Raji (cell line): ENCODE data around the gene PINK1.

Experiments
- POLR2A ChIP-seq: IDR thresholded peaks from 2 replicates; pipeline ENCODE4 v1.6.1; 2011; ENCODE audit warnings: low read depth, low read length, control low read depth; ENCODE audit not compliant: insufficient read depth

Gene PINK1

DNA sequence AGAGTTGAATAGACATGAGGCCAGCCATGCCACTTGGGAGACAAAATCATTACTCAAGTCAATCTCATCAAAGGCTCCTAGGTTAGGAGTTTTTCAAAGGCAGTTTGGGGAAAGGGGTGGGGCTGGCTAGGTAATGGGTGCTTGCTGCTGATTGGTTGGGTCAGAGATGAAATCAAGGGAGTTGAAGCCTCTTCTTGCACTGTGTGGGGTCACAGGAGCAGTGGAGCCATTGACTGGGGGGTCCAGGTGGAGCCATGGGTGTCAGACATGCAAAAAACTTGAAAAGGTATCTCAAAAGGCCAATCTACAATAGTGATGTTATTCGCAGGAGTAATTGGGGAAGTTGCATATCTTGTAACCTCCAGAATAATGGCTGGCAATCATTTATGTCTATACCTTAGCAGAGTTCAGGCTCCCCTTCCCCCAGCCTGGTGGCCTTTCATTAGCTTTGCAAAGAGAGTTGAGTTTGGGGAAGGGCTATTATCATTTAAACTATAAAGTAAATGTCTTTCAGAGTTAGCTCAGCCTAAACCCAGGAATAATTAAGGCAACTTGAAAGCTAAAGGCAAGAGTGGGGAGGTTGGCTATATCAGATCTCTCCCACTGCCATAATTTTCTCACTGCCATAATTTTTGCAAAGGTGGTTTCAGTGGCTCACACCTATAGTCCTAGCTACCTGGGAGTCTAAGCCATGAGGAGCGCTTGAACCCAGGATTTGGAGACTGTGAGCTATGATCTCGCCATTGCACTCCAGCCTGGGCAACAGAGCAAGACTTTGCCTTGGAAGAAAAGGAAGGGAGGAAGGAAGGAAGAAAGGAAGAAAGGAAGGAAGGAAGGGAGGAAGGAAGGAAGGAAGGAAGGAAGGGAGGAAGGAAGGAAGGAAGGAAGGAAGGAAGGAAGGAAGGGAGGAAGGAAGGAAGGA, 7.8 kb upstream of the PINK1 start:
- TF ChIP-seq POLR2A, result no peak

DNA sequence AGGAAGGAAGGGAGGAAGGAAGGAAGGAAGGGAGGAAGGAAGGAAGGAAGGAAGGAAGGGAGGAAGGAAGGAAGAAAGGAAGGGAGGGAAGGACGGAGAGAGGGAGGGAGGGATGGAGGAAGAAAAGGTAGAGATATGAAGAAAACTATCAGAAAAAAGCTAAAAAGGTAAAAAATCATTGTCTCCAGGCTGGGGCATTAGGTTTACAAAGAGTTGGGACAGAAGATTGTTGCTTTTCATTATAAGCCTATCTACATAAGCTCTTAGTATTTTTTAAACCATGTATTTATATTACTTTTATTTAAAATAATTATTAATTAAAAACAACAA, 7.2 kb upstream of the PINK1 start:
- TF ChIP-seq POLR2A, result no peak

- TF ChIP-seq POLR2A, result no peak
Measured at GRCh38 chr1:20626524-20626923, 6.7 kb upstream of the PINK1 start.

GRCh38 chr1:20630729-20631128, 2.5 kb upstream of the PINK1 start:
- no peak for TF ChIP-seq POLR2A

DNA sequence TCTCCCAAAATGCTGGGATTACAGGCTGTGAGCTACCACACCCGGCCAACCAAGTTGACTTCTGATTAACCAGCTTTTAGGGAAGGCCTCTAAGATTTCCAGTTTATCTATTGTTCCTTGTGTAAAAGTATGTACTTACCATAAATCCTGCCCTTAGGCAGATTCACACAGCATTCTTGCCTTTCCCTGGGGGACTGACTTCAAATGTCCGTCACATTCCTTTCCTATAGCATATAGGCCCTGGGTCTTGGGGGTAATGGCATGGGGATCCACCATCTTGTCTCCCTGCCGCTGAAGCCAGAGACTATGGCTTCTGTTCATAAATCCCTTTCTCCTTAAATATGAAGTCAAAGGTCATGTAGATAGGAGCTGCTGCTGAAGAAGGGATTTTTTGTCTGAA, 872 bp upstream of the PINK1 start:
- TF ChIP-seq POLR2A, result no peak

GRCh38 chr1:20634065-20634593, 871 bp downstream of the PINK1 start:
- TF ChIP-seq POLR2A, result no peak

GRCh38 chr1:20634594-20635084, 1.4 kb downstream of the PINK1 start:
- TF ChIP-seq POLR2A, result no peak

GRCh38 chr1:20636785-20637347, 3.6 kb downstream of the PINK1 start:
- no peak for TF ChIP-seq POLR2A

- no peak for TF ChIP-seq POLR2A
Measured at GRCh38 chr1:20640183-20640597, 6.9 kb downstream of the PINK1 start.

DNA sequence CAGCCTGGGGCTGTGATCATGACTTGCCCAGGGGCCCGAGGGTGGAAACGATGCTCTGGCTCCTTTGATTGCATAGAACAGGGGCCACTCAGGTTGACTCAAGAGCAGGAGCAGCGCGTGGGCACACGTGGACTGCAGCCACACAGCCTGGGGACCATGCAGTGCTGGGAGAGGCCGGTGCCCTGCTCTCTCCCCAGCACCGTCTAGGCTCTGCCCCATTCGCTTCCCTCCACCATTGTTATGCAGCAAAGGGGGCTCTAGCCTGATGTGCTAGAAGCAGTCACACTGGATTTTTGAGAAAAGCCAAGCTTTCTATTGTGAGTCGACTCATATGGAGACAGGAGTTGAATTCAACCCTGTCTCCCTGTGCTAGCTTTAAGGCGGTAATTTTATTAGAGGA, 8.7 kb downstream of the PINK1 start:
- no peak for TF ChIP-seq POLR2A

GRCh38 chr1:20643080-20643479, 9.8 kb downstream of the PINK1 start:
- no peak for TF ChIP-seq POLR2A

GRCh38 chr1:20644416-20644815, 11.2 kb downstream of the PINK1 start:
- no peak for TF ChIP-seq POLR2A

GRCh38 chr1:20645414-20645813, 12.2 kb downstream of the PINK1 start:
- TF ChIP-seq POLR2A, result no peak

DNA sequence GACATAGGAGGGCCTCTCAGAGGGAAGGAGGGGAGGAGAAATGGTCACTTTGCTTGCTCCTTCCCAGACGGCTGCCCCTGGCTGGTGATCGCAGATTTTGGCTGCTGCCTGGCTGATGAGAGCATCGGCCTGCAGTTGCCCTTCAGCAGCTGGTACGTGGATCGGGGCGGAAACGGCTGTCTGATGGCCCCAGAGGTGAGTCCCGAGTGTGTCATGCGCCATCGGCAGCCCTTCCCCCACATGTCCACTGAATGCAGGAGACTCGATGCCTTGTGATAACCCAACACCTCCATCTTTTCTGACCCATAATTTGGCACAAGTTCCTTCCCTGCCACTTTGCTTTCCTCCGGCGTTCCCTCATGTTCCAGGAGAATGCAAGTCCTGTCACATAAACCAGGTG, 15.2 kb downstream of the PINK1 start:
- TF ChIP-seq POLR2A, result no peak

- no peak for TF ChIP-seq POLR2A
Measured at GRCh38 chr1:20648946-20649345, 15.7 kb downstream of the PINK1 start.

DNA sequence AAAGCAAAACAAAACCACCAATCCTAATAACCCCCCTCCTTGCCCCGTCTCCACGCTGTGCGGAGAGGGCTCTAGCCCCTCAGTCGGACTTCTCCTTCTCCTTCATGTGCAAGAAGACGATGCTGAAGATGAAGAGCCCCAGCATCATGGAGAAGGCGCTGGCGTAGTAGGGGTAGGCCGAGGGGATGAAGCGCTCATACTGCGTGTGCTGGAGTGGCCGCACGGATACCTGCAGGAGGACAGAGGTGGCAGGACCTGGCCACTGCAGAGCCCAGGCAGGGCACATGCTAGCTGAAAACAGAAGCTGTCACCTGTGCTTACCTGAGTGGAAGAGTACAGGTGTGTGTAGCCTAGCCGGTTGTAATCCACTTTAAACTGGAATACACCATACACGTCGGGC, 19.0 kb downstream of the PINK1 start:
- no peak for TF ChIP-seq POLR2A
